Stimulated activated CD8-positive, alpha-beta memory T cell treated with anti-CD3 and anti-CD28 coated beads, Interleukin-7, amount 100 ng/mL, for 24 hours (primary cell): ENCODE data around the gene SH3GL1.

Source experiments
- DNase-seq: peaks from one replicate; pipeline ENCODE4 v3.0.0-alpha.2; 2020; ENCODE audit warnings: low read depth

Gene SH3GL1

GRCh38 chr19:4396949-4397783, 3.2 kb downstream of the SH3GL1 start:
- no peak for DNase-seq

- no peak for DNase-seq
Measured at GRCh38 chr19:4393947-4394590, 6.3 kb downstream of the SH3GL1 start.

GRCh38 chr19:4391701-4392483, 8.5 kb downstream of the SH3GL1 start:
- DNase-seq, result no peak

- DNase-seq, result no peak
Measured at GRCh38 chr19:4391306-4391693, 9.0 kb downstream of the SH3GL1 start.

GRCh38 chr19:4390567-4391305, 9.6 kb downstream of the SH3GL1 start:
- DNase-seq, result no peak

- no peak for DNase-seq
Measured at GRCh38 chr19:4390017-4390566, 10.3 kb downstream of the SH3GL1 start.

- DNase-seq, result no peak
Measured at GRCh38 chr19:4389511-4390016, 10.8 kb downstream of the SH3GL1 start.

- no peak for DNase-seq
Measured at GRCh38 chr19:4389064-4389375, 11.3 kb downstream of the SH3GL1 start.

- no peak for DNase-seq
Measured at GRCh38 chr19:4388337-4389063, 11.8 kb downstream of the SH3GL1 start.

GRCh38 chr19:4386041-4386782, 14.1 kb downstream of the SH3GL1 start:
- DNase-seq, result no peak

- DNase-seq, result no peak
Measured at GRCh38 chr19:4385291-4386040, 14.9 kb downstream of the SH3GL1 start.

- no peak for DNase-seq
Measured at GRCh38 chr19:4380254-4380727, 20.1 kb downstream of the SH3GL1 start.

- DNase-seq, result no peak
Measured at GRCh38 chr19:4379383-4380253, 20.7 kb downstream of the SH3GL1 start.

GRCh38 chr19:4378886-4379285, 21.5 kb downstream of the SH3GL1 start:
- no peak for DNase-seq

- DNase-seq, result no peak
Measured at GRCh38 chr19:4376991-4377781, 23.2 kb downstream of the SH3GL1 start.

GRCh38 chr19:4376671-4376990, 23.7 kb downstream of the SH3GL1 start:
- DNase-seq, result no peak

GRCh38 chr19:4376028-4376670, 24.2 kb downstream of the SH3GL1 start:
- DNase-seq, result no peak
